K562 (cell line): ENCODE data around the gene FCRL6. TPM values are rescaled to one million over a fixed set of nuclear protein-coding genes. Genes with fewer than 3 reads are reported as not detected.

Experiments used
- ATF2 ChIP-seq: sonication (generic); formaldehyde crosslinking; IDR thresholded peaks from 2 replicates; pipeline ENCODE4 v1.8.1; 2022; ENCODE audit warnings: missing genetic modification reagents
- ATF7 ChIP-seq: fragments of 450-650 bp; IDR thresholded peaks from 2 replicates; pipeline ENCODE4 v1.7.1; 2014; ENCODE audit warnings: mild to moderate bottlenecking, moderate library complexity
- DPF2 ChIP-seq: fragments of 450-650 bp; IDR thresholded peaks from 2 replicates; pipeline ENCODE4 v1.6.1; 2016
- E2F8 ChIP-seq: fragments of 450-650 bp; IDR thresholded peaks from 2 replicates; pipeline ENCODE4 v1.7.1; 2018; ENCODE audit warnings: mild to moderate bottlenecking, low read depth; ENCODE audit not compliant: partially characterized antibody
- ELK3 ChIP-seq: fragments of 450-650 bp; formaldehyde crosslinking; IDR thresholded peaks from 2 replicates; pipeline ENCODE4 v1.4.0; 2020; ENCODE audit warnings: mild to moderate bottlenecking
- HNRNPLL ChIP-seq: fragments of 200-400 bp; formaldehyde crosslinking; IDR thresholded peaks from 2 replicates; pipeline ENCODE4 v1.6.1; 2017; ENCODE audit warnings: low read length, low read depth, mild to moderate bottlenecking; ENCODE audit not compliant: poor library complexity, severe bottlenecking
- MAFG ChIP-seq: fragments of 450-650 bp; conservative IDR thresholded peaks from 2 replicates; pipeline ENCODE4 v1.6.1; 2016; ENCODE audit warnings: missing genetic modification characterization, missing compliant biosample characterization
- NFE2 ChIP-seq: IDR thresholded peaks from 2 replicates; pipeline ENCODE4 v1.6.1; 2014; ENCODE audit warnings: antibody characterized with exemption, low read depth
- NRF1 ChIP-seq, 2 experiments: fragments of 450-650 bp; IDR thresholded peaks in 1 of 2; conservative IDR thresholded peaks in 1 of 2; 2 replicates each; pipeline ENCODE4 v1.6.1; 2014; ENCODE audit warnings: mild to moderate bottlenecking in 2 of 2
- PRDM10 ChIP-seq: fragments of 450-650 bp; IDR thresholded peaks from 2 replicates; pipeline ENCODE4 v1.6.1; 2018; ENCODE audit not compliant: partially characterized antibody
- RAD51 ChIP-seq: fragments of 450-650 bp; IDR thresholded peaks from 2 replicates; pipeline ENCODE4 v1.7.1; 2016; ENCODE audit warnings: low read depth, mild to moderate bottlenecking, borderline replicate concordance
- RBM39 ChIP-seq: fragments of 200-400 bp; formaldehyde crosslinking; optimal IDR thresholded peaks from 2 replicates; pipeline ENCODE3; 2018; ENCODE audit warnings: low read depth, low read length
- SMARCC2 ChIP-seq: fragments of 450-650 bp; IDR thresholded peaks from 2 replicates; pipeline ENCODE4 v1.6.1; 2017; ENCODE audit warnings: antibody characterized with exemption, moderate library complexity, mild to moderate bottlenecking, low read depth
- SOX6 ChIP-seq: fragments of 450-650 bp; IDR thresholded peaks from 2 replicates; pipeline ENCODE4 v1.6.1; 2014; ENCODE audit warnings: mild to moderate bottlenecking
- TCF7L2 ChIP-seq: fragments of 150-350 bp; IDR thresholded peaks from 2 replicates; pipeline ENCODE4 v1.6.1; 2016; ENCODE audit warnings: low read depth, mild to moderate bottlenecking, low read length, moderate library complexity
- ZEB2 ChIP-seq: fragments of 450-650 bp; IDR thresholded peaks from 2 replicates; pipeline ENCODE4 v1.6.1; 2016
- ZNF589 ChIP-seq: fragments of 200-800 bp; sonication (Bioruptor generic); IDR thresholded peaks from 2 replicates; pipeline ENCODE4 v1.6.1; 2016; ENCODE audit warnings: low read depth, missing genetic modification characterization, missing compliant biosample characterization
- ZNF699 ChIP-seq: fragments of 250-450 bp; sonication (Bioruptor Pico); IDR thresholded peaks from 2 replicates; pipeline ENCODE4 v1.8.0; 2021; ENCODE audit warnings: mild to moderate bottlenecking, moderate library complexity; ENCODE audit not compliant: insufficient replicate concordance
- polyA plus RNA-seq, 8 experiments: library from polyadenylated mRNA; depleted of rRNA in 4 of 8; stranded (reverse) in 5 of 8; unstranded in 3 of 8; fragments of >200 nt; fragmentation: Nextera tagmentation in 2 of 8; fragmentation: Illumina TruSeq in 1 of 8; extraction: Ambion mirVana in 2 of 8; extraction: Trizol in 1 of 8; gene quantifications; 2 replicates each; pipeline versions ENCODE4 v1.2.1 to v1.2.3, GENCODE V29; 2011 to 2014; ENCODE audit warnings: inconsistent platforms in 1 of 8, missing spikeins in 1 of 8
- total RNA-seq, 7 experiments: library from RNA; depleted of rRNA in 6 of 7; stranded (reverse); fragments of >200 nt in 6 of 7; fragmentation: Illumina TruSeq in 2 of 7; extraction: Trizol in 2 of 7; gene quantifications; 2 replicates each; pipeline versions ENCODE4 v1.2.1 to v1.2.3, GENCODE V29; 2011 to 2021; ENCODE audit warnings: low replicate concordance in 1 of 7

The FCRL6 gene
- total and polyA plus RNA-seq, 9 of the 15 experiments (the other 6 are each of a cell fraction or from before 2014, with no cell fraction given) = not detected

- TF ChIP-seq PRDM10 (peak; percentile 99), ZNF589 (CRISPR knock-in tag) (peak; percentile 63; the same call in 1 of the 2 replicates), HNRNPLL (no peak), SOX6 (peak; percentile 79), RAD51 (no peak), ATF2 (CRISPR knock-in tag) (no peak), DPF2 (peak; percentile 87), ELK3 (no peak), SMARCC2 (0 out of 2 replicates have a peak, but pooled peaks have one; percentile 30), ZEB2 (peak; percentile 88), E2F8 (no peak), RBM39 (no peak), TCF7L2 (peak; percentile 68), NFE2 (peak; percentile 55; the same call in 1 of the 2 replicates), MAFG (tag) (peak; percentile 89), ZNF699 (CRISPR knock-in tag) (no peak), ATF7 (peak; percentile 94), NRF1 (conservative IDR thresholded peaks at IDR 0.05 in 1 of 2, IDR thresholded peaks at IDR 0.05 in 1 of 2) (peak; percentile 70 to 74)
Observed at GRCh38 chr1:159817276-159818041, 15.3 kb downstream of the FCRL6 start (continued).
